Lower leg skin (tissue), 3 donors: ENCODE measurements around the gene PDE1A.

Source experiments
- POLR2A ChIP-seq, 2 donors: fragments of 450-650 bp; IDR thresholded peaks; one replicate each; pipeline ENCODE4 v1.6.1; 2016 to 2017; ENCODE audit warnings: antibody characterized with exemption in 2 of 2, mild to moderate bottlenecking in 1 of 2, moderate library complexity in 1 of 2
- TF ChIP-seq, protein P1 (sequence below), 3 donors: fragments of 450-650 bp; IDR thresholded peaks; one replicate each; pipeline ENCODE4 v1.5.1; 2016; ENCODE audit warnings: antibody characterized with exemption in 3 of 3, mild to moderate bottlenecking in 3 of 3, moderate library complexity in 2 of 3

DNA sequence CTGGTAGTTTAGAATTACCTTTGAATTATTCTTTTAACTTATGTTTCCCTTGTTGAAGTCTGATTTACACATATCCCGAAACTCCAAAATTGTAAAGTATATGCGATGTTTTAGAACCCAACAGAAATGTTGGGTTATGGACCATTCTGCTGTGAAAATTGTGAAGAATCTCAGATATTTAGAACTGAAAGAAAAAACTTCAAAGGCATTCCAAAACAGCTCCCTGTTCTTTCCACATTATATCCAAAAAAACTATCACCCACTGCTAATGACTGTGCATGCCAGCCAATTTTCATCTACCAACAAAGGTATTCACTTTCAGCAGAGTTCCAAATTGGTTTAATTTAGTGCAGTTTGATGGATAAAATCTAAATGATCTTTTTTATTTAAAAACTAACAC is 21.5 kb upstream of the PDE1A start:
- TF ChIP-seq, protein P1, sequence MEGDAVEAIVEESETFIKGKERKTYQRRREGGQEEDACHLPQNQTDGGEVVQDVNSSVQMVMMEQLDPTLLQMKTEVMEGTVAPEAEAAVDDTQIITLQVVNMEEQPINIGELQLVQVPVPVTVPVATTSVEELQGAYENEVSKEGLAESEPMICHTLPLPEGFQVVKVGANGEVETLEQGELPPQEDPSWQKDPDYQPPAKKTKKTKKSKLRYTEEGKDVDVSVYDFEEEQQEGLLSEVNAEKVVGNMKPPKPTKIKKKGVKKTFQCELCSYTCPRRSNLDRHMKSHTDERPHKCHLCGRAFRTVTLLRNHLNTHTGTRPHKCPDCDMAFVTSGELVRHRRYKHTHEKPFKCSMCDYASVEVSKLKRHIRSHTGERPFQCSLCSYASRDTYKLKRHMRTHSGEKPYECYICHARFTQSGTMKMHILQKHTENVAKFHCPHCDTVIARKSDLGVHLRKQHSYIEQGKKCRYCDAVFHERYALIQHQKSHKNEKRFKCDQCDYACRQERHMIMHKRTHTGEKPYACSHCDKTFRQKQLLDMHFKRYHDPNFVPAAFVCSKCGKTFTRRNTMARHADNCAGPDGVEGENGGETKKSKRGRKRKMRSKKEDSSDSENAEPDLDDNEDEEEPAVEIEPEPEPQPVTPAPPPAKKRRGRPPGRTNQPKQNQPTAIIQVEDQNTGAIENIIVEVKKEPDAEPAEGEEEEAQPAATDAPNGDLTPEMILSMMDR (IDR thresholded peaks at IDR 0.05): no peak
- TF ChIP-seq POLR2A (IDR thresholded peaks at IDR 0.05): no peak
